HG03280 (cell line): ENCODE data around the gene ZNF784.
A peak's percentile ranks its signal among the peaks of the same experiment; 100 is the strongest.

Experiments used
- ATAC-seq: cut with Tn5 transposase; IDR thresholded peaks from one replicate; pipeline ENCODE4 v1.9.1; 2021; ENCODE audit warnings: mild to moderate bottlenecking, moderate library complexity; ENCODE audit not compliant: unreplicated experiment

The ZNF784 gene

DNA sequence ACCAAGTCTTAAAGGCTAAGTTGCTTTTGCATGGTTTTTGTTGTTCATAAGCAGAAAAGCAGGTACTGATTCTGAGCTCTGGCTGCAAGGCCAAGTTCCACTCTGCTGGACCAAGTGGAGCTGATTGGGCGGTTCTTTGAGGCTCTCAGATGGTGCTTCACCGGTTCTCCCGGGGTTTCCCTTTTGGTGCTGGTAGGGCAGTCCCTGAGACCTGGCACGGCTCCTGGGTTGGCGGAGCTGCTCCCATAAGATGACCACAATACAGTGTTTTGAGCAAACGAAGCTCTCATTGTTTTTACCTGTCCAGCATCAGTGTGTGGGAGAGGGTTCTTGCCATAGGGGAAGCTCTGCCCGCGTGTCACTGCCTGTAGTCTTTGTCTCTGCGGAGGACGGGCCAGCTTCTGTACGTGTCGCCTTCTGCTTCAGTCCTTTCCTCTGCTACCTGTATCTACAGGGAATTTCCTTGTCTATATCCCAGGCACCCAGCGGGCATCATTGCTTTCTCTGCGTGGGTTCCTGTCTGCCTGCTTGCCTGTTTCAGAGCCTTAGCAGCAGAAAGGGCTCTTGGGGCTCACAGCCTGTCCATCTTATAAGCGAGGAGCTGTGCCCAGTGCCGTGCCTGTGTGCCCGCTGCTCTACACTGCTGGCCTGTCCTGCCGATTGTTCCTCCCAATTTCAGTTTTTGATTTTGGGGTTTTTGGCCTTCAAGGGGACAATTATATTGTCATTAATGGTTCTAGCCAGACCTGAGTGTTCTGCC lies 32.8 kb upstream of the ZNF784 start:
- ATAC-seq = no peak

DNA sequence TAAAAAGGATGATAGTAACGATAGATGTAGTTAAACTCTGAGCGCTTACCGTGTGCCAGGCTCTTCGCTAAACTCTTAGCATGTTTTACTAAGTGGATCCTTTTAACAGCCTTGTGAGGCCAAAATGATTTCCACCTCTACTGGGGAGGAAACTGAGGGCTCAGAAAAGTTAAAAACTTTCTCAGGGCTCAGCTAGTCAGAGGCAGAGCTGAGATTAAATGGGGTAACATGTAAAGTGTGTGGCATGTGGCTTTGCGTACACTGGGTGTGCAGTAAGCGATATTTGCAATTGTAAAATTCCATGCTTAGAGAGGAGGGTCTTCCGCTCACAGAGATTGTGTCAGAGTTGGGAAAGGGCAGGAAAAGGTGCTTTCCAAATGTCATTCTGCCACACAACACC lies 32.2 kb upstream of the ZNF784 start:
- ATAC-seq = no peak

DNA sequence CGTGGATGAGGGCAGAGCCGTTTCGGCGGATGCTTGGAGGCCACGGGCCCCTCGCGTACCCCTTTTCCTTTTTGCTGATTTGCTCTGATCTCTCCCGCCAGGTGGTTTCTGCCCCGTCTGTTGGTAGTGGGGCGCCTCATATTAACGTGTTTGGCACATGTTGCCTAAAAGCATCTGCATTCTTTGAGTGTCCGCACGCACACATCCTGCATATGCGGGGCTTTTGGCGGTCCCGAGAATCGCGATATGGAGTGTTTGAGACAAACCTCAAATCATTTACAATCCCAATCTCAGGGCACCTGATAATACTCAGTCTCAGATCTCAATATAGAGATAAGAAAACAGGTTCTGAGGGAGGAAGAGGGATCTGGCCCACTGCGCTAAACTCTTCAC lies 31.3 kb upstream of the ZNF784 start:
- ATAC-seq = no peak

DNA sequence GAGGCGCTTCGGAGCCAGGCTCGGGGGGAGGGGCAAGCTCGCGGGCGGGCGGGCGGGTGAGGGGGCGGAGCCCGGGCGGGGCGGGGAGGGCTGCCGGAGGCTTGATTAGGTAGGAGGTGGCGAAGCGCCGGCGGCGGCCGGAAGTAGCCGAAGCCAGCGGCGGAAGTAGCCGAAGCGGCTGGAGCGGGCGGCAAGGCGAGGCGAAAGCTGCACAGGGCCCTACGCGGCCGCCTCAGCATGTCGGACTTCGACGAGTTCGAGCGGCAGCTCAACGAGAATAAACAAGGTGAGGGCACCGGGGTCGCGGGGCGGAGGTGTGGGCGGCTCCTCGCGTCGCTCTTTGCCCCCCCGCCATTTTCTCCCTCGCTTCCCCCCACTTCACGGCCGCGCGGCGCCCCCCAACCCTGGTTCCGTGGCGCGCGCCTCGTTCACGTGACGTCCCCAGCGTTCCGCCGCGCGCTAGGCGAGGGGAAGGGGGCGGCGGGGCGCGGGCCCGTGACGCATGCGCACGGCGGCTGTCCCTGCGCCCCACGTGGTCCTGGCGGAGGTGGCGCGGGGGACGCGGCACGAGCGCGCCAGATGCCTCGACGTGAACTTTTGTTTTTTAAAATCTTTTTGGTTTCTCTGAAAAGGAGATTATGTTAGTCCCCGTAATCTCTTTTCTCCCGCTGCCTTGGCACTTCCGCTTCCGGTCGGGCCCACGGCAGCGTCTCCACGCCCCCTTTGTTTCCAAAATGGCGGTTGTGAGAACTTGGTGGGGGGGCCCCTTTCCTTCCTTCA lies 30.7 kb upstream of the ZNF784 start, which contains the start of gene U2AF2:
TSS of gene U2AF2 (plus strand) at position 168 of the 780 bp plus-strand sequence. CDS start at position 238, 70 bp downstream.
- ATAC-seq = peak; percentile 37

- ATAC-seq = peak; percentile 60
Measured at GRCh38 chr19:55654323-55654867, 30.0 kb upstream of the ZNF784 start.

DNA sequence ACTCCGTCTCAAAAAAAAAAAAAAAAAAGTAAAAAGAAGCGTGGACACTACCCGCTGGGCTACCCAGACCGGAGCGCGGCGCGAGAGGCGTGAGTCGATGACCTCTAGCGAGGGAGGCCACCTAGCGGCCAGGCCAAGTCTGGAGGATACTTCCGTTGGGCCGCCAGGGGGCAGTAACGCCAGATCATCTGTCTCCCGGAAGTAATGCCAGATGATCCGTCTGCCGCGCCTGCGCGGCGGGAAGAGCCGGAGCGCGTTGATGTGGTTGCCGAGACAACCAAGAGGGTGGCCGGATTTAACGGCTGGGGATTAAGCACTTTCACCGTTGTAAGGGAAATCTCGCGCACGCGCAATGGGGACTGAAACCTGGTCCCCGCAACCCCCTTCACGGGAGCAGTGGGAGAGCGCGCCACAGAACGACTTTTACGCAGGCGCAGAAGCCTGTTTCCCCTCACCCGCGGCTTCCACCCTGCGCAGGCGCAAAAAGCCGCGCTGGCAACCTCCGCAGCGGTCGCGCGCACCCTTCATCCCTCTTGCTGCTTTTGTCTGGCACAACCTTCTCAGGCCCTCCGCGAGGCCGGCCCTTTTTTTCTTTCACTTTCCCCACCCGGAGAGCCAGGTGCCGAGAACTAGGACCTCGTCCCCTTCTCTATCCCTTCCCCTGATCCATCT lies 29.4 kb upstream of the ZNF784 start:
- ATAC-seq = peak; percentile 40

DNA sequence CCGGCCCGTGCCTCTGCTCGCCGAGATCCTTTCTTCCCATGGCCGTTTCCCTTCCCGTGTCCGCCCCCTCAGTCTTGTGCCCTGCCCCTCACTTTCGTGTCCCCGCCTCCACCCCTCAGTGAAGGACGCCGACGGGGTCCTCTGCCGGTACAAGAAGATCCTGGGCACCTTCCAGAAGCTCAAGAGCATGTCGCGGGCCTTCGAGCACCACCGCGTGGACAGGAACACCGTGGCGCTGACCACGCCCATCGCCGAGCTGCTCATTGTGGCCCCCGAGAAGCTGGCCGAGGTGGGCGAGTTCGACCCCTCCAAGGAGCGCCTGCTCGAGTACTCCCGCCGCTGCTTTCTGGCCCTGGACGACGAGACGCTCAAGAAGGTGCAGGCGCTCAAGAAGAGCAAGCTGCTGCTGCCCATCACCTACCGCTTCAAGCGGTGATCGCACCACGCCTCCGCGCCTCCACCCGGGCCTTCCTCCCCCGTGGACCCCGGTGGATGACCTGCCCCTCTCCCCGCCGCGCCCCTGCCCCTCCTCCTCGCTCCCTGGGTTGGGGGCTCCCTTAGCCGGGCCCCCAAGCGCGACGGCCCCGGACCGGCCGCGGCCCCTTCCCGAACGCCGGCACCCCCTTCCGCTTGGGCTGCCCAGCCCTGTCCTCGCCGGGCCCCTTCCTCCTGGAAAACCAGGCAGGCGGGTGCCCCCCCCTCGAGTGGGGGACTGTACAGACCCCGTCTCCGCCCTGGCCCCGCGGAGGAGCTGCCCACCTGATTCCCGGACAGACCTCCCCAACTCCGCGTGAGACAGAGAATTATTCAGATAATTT lies 28.2 kb upstream of the ZNF784 start:
- ATAC-seq = no peak

DNA sequence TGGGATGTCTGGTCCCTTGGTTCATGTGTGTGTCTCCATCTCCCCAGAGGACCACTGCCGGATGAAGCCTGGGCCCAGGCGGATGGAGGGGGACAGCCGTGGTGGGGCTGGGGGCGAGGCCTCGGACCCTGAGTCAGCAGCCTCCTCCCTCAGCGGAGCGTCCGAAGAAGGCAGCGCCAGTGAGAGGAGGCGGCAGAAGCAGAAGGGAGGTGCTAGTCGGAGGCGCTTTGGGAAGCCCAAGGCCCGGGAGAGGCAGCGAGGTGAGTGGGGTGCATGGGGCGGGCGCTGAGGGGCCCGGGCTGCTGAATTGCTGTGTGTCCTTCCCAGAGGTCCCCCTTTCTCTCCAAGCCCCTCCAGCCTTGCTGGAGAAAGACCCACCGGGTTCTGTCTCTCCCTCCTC lies 26.9 kb upstream of the ZNF784 start:
- ATAC-seq = no peak

DNA sequence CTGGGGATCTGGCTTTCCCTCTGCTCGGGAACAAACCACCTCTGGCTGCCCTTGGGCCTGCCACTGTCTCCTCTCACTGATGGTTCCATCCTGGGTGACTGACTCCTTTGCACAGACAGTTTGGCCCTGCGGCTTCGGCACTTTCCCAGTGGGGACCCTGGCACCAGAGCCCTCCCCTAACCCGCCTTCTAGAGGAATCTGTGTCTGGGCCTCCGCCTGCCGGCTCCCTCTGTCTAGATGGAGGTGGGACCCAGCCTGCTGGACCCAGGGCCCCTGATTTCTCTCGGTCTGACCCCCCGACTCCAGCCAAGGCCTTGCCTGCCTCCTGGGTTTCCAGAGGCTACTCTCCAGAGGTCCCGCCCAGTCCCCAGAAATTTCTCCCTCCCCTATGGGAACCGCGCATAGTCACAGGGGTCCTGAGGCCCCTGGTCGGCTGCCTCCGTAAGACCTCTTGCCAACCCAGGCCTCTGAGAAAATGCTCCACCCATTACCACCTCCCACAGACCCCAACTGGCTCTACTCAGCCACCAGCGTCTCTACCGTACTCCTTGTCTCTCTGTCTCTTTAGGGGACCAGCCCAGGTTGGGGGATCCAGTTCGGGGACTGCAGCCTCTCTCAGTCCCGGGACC lies 26.4 kb upstream of the ZNF784 start:
- no peak for ATAC-seq

DNA sequence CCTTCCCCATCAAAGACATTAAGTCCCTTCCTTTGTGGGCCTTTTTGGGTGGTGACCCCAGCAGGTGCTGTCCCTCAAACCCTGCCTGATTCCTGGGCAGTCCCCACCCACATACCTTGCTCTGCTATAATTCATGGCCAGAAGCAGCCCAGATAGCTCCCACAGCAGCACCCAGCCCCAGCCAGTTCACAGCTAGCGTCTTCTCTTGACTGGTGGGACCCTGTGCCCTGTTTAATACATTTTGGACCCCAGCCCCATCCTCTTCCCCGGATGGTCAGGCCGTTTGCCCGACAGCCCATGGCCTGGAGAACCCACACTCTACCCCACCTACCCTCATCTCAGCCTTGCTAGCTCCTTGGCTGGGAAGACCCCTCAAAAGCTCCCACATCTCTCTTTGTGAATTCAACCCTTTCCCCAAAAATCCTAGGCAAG lies 25.8 kb upstream of the ZNF784 start:
- no peak for ATAC-seq

DNA sequence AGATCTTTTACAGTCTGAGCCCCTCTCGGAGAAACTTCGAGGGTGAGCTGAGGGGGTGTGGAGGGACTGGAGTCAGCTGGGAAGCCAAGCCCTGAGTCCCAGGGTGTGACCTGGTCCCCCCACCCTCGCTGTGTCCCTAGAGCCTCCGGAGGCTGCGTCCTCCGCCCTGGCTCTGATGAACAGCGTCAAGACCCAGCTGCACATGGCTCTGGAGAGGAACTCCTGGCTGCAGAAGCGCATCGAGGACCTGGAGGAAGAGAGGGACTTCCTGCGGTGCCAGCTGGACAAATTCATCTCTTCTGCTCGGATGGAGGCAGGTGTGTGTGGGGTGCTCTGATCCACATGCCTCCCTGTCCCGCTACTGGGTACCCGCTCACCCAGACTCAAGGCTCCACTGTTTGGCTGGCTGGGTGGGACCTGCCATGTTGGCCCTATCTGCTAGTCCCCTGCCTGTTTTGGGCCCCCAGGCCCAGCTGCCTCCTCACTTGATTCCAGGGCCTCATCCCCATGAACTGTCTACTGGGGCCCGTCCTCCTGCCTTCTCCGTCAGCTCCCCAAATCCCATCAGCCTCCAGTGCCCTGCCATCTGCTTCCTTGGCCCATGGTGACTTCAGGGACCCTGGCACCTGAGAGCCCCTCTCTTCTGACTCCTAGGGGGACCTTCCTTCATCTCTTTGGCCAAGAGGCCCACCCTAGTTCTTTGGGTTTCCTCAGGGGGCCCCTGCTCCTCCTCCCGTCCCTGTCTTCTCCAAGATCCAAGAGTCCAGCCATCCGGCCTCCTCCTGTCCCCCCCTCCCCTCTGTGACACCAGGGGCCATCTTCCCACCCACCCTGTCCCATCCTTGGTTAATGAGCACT lies 25.1 kb upstream of the ZNF784 start:
- ATAC-seq = no peak

DNA sequence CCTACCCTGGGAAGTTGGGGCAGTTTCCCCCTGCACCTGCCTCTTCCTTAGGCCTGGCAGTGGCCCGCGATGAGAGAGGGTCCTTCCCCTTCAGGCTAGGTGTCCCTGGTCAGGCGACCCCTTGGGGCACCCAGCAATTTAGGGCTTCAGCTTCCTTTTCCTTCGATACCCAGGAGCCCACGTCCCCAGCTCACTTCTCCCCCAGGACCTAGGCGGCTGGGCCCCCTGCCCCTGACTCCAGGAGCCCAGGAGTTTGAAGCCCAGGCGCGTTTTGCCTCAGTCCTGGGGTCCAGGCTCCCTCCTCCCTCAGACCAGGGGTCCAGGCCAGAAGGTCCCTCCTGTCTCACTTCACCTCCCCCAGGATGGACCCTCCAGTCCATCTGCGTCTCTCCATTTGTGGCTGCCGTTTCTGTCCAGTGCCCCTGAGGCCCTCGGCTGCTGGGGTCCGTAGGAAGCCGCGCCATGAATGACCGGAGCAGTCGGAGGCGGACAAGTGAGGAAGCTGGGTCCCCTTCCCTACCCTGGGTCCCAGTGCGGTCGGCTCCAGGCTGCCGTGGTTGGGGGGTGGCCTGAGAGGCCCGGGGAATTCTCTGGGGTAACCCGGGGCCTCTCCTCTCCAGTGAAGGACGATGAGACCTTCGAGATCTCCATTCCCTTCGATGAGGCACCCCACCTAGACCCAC lies 24.4 kb upstream of the ZNF784 start:
- ATAC-seq = no peak

DNA sequence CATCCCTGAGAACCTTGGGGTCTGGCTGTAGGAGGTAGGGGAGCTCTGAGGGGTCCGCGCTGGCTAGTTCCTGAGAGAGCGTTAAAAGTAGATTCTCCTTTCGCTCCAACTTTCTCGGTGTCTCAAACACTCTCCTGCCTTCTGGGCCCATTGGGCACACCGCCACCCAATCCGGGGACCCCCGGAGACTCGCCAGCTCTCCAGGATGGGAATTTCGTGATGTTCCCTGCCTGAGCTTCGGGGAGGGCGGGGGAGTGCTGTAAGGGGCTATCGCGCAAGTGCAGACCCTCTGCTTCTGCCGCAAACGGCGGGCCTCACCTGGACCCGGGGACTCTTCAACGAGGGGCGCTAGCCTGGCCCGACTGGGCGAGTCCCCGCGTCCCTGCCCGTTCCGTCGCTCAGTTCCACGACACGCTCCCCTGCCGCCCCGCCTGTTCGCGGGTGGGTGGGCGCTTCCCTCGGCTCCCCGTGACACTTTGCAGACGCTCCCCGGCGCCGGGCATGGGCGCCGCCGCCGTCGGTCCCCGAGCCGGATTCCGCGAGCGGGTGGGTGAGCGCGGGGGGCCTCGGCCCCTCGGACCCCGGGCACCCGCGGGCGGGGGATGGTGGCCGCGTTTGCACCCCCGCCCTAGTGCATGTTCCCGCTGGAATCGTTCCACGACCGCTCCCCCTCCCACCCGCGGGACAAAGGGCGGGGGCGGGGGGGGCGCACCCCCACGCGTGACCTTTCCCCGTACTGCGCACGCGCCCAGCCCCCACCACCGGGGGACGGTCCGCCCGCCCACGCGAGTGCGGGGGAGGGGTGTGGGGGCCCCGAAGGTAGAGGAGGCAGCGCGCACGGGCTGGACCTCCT lies 23.6 kb upstream of the ZNF784 start, which contains the start of gene CCDC106:
TSS of gene CCDC106 (plus strand) at position 481 of the 853 bp plus-strand sequence. CDS start 835 bp downstream, outside the sequence.
- peak; percentile 34 for ATAC-seq

GRCh38 chr19:55646889-55647731 lies 22.7 kb upstream of the ZNF784 start:
- no peak for ATAC-seq

DNA sequence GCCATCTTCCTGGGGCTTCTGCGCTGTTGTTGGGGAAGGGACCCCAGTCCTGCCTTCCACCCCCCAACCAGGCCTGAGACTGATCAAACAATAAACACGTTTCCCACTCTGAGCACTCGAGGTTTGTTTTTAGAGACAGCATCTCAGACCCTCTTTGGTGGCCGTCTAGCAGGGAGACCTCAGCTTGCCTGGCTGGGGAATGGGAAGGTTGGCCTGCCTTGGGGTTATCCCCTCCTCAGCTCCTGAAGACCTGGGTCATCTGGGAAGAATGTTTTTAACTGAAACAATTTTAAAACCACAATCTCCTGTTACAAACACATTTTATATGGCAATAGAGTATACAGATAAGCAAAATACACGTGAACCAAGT lies 21.1 kb upstream of the ZNF784 start:
- ATAC-seq = no peak

- no peak for ATAC-seq
Measured at GRCh38 chr19:55644842-55645511, 20.6 kb upstream of the ZNF784 start.
